Right renal cortex interstitium (tissue), 3 donors: ENCODE data around the gene CA10. TPM values are rescaled to one million over a fixed set of nuclear protein-coding genes. Genes with fewer than 3 reads are reported as not detected.

Source experiments
- DNase-seq, 3 donors: peaks; one replicate each; pipeline ENCODE4 v3.0.0-alpha.2; 2013; ENCODE audit warnings: low read depth in 3 of 3, low spot score in 2 of 3
- polyA plus RNA-seq, 3 donors: library from polyadenylated mRNA; unstranded; fragments of 120-200 nt; gene quantifications; one replicate each; pipeline ENCODE4 v1.2.1, GENCODE V29; 2013; ENCODE audit not compliant: insufficient read length in 3 of 3

Gene CA10
- polyA plus RNA-seq, 3 donors = 15.2 to 23.4 (median 17.3) TPM

GRCh38 chr17:51736356-51736755, 422.2 kb downstream of the CA10 start:
- no peak for DNase-seq

DNA sequence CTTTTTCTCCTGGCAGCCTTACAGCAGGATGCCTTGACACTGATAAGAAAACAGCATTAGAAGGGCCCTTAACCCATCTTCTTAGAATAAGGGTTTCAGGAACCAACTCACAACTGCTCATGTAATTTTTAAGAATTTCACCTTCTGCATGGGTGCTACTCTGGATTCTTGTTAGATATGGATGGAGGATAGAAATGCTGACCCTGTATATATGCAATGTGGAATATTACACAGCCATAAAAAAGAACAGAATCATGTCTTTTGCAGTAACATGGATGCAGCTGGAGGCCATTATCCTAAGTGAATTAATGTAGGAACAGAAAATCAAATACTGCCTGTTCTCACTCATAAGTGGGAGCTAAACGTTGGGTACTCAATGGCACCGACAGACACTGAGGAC, 423.5 kb downstream of the CA10 start:
- DNase-seq = no peak

GRCh38 chr17:51734462-51734861, 424.1 kb downstream of the CA10 start:
- no peak for DNase-seq

GRCh38 chr17:51733166-51733565, 425.3 kb downstream of the CA10 start:
- DNase-seq = no peak

DNA sequence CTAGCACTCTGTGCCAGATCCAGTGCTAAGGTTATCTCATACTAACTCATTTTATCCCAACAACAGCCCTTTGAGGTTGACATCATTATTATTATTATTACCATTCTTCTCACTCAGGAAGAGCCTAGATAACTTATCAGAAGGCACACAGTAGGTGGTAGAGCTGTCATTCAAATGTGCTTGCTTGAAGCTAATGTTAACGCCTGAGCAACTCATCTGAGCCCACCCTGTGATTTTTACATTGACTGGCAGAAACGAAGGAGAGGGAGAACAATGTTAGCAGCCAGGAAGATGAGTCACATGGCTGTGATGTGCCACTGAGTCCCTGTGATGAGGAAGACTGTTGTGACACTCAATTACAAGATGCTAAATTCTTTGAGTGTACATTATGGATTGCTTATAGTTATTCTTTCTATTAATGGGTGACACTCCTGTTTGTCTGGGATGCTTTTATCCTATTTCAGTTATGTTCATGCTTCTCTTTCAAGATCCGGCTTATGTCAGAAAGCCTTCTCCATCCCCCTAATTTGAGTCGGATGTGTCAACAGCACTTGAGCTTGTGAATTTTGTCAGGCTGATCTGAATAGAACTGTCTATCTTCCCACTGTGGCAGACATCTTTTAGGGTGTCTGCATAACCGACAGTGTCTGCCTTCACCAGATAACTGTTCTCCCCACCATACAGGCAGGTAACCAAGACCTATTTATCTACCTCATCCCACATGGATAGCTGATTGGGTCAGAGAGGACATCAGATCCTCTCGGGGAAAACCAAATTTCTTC, 426.4 kb downstream of the CA10 start:
- DNase-seq = no peak

DNA sequence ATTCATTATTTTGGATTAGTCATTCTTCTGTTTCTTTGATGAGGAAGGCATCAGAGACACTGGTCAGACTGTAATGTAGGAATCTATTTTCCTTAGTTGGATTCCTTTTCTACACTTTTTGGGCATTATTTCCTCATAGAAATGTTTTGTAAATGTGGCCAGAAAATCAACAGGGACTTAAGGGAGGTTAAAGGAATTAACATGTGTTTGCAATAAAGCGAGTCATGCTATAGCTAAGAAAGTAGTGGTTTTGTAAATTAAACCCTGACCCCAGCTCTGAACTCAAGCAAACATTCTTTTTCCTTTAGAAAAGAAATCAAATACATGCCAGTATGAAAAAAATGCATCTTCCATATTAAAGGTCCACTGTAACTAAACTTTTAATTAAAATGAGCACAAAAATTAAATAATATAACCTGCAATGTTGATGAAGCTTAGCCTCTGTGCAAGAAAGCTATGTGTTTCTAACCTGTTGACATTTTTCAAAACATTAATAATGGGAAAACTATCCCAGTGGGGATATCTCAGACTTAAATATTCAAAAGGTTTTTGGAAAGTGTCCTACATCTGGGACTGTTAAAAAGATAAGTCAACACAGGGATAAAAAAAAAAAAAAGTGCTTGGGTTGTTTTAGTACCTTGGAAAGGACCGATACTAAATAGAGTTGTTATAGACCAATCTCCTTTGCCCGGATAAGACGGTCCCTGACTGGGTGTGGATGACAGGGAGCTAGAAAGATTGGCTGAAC, 428.0 kb downstream of the CA10 start:
- DNase-seq = no peak

DNA sequence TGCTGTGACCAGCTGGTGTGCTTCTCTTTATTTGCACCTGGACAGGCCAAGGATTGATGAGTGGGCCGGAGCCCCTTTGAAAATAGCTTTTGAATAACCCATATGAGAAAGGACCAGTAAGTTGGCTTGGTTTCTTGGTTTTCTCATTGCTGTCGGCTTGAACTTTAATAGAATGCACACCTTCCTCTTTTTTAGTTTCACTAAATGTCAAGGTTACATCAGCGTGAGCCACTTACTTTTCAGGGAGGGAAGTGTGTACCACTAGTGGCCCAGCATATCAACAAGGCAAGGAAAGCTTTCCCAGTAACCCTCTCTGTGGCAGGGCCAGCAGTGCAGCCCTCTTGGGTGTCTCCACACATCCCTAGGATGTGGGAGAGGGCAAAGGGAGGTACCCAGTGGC, 433.3 kb downstream of the CA10 start:
- DNase-seq = no peak

- DNase-seq = no peak
These were observed 434.4 kb downstream of the CA10 start for GRCh38 chr17:51724043-51724580.

DNA sequence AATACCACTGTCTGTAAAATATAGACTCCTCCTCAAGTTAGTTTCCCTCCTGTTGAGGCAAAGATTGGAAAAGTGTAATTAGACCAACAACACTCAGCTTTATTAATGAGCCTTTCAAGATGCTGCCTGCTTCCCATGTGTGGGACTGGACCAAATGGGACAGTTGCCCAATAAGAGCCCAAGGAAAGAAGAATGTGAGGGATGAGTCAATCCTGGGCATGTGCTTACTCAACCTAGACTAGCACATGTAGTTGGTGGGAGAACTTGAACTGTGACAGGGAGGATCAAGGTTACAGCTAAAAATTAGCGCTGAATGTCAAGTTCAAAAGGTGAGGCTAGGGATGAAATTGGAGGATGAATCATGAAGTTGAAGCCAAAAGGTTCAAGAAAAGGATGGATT, 435.5 kb downstream of the CA10 start:
- no peak for DNase-seq

- DNase-seq = no peak
These were observed 436.8 kb downstream of the CA10 start for GRCh38 chr17:51721730-51722129.

- DNase-seq = no peak
These were observed 438.1 kb downstream of the CA10 start for GRCh38 chr17:51720439-51720838.

DNA sequence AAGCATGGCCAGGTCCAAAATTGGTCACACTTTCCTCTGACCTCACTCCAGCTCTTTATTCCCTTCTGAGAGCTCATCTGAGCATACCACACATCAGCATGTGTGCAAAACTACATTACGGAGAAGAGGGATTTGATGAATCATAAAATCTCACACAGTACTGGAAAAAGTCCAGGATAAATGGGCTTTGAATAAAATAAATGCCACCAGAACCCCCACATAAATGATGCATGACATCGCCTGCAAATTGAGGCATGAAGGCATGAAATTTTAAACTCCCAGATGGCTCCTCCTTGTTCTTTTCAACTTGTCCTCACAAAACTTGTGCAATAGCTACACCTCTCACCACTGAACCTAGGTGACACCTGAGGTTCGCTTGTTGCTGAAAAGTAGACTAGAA, 439.5 kb downstream of the CA10 start:
- no peak for DNase-seq

DNA sequence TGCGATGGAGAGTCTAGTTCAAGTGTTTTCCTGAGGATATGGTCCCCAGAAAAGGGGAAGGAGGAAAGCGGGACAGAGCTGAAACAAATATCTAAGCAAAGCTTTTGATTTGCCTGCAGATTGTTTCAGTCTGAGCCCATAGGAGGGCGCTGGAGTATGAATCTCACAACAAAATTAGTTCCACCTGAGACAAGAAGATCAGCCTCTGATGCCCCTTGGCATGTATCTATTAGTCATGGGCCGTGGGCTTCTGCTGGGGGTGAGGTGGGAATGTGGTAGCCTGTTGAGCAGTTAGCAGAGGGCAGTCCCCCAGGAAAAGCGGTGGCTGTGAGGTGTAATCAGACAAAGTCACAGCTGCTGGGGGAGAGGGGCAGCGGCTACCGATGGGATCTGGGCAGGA, 446.9 kb downstream of the CA10 start:
- DNase-seq = no peak

DNA sequence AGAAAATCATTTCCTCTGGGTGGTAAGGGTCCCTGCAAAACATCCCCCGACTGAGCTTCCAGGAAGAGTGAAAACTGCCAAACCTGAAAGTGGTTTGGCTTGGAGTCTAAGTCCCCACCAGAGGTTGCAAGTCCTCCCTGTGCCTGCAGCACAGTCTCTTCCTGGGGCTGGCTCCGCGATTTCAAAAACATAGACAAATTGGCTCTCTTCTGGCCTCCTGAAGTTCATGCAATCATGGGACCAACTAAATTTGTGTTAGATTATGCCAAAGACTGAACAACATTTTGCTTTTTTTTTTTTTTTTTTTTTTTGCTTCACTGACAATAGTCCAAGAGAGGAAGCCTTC, 447.9 kb downstream of the CA10 start:
- no peak for DNase-seq

GRCh38 chr17:51709694-51710633, 448.6 kb downstream of the CA10 start:
- DNase-seq = no peak

DNA sequence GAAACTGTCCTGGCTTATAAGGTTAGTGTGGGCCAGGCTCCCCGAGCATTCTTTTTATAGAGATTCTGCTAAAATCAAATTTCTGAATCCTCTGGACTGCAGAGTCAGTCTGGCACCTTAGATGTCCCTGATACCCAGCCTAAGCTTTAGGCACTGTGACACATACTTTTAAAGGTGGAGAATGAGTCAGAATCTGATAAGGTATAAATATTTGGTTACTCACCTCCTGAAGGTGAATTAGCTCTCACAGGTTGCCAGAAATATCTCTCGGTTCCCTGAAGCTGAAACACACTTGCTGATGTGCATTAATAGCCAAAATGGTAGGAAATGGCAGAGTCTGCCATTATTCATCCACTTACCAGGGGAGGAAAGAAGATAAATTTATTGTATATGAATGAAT, 451.3 kb downstream of the CA10 start:
- DNase-seq = no peak

DNA sequence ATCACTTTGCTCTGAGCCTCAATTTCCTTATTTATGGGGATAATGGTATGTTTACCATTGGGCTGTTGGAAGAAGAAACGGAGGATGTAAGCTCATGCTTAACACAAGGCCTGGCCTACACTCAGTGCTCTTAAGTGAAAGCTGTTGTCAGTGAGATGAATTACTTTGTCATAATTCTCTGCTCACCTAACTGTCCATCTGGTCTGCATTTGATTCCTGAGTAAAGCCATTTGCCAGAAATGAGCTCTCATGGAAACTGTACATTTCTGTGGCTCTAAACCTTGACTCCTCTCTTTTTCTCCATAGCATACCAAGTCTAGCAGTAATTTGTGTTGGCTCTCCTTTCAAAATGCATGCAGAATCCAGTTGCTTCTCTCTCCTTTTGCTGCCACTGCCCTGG, 452.4 kb downstream of the CA10 start:
- DNase-seq = no peak

- DNase-seq = no peak
These were observed 454.9 kb downstream of the CA10 start for GRCh38 chr17:51703361-51704341.

GRCh38 chr17:51702963-51703360, 455.6 kb downstream of the CA10 start:
- DNase-seq = no peak

DNA sequence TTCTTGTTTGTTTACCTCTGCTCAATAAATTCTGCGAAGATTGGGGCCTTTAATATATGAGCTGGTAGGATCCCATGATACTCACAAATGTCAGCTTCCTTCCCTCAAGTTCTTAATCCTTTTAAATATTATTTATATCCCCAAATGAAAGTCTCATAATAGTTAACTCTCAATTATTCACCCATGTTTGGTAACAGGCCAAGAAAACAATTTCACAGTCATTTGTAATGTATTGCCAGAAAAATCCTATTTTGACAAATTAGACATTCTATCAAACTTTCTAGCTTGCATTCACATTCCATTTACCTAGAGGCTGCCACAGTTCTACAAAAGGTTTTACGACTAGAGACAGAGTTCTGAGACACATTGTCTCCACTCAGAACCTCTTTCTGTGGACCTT, 457.0 kb downstream of the CA10 start:
- no peak for DNase-seq
